Endometrial microvascular endothelial cells (primary cell): ENCODE results near the gene PUM2. TPM values are rescaled to one million over a fixed set of nuclear protein-coding genes. Genes with fewer than 3 reads are reported as not detected.
"Not testable (repeated sequence)": the region's sequence is repeated elsewhere in the genome, so short reads cannot be mapped to it uniquely, and the experiment has no call there.

Experiments used
- in situ Hi-C: cut with HindIII; loops from 2 replicates; pipeline ENCODE4 v1.10.0; 2017; ENCODE audit warnings: low sequenced_read_pairs, low pct_unique_long_range_greater_than_20kb; ENCODE audit errors: inconsistent ontology term
- total RNA-seq: library from RNA; depleted of rRNA; stranded (reverse); fragments of >200 nt; gene quantifications from one replicate; pipeline ENCODE4 v1.2.3, GENCODE V29; 2015; ENCODE audit errors: inconsistent ontology term

The PUM2 gene
- total RNA-seq, 1 donor from 2014 or later, result 27.0 TPM

GRCh38 chr2:20371323-20372025 is 20.8 kb upstream of the PUM2 start:
- in situ Hi-C loops, result no loop called here

GRCh38 chr2:20370191-20370590 is 19.5 kb upstream of the PUM2 start:
- in situ Hi-C loops, result no loop called here

- in situ Hi-C loops, result no loop called here
Observed at GRCh38 chr2:20369366-20369765, 18.7 kb upstream of the PUM2 start.

- in situ Hi-C loops, result no loop called here
Observed at GRCh38 chr2:20368706-20369105, 18.1 kb upstream of the PUM2 start.

- in situ Hi-C loops, result not testable (repeated sequence)
Observed at GRCh38 chr2:20367929-20368328, 17.3 kb upstream of the PUM2 start.

DNA sequence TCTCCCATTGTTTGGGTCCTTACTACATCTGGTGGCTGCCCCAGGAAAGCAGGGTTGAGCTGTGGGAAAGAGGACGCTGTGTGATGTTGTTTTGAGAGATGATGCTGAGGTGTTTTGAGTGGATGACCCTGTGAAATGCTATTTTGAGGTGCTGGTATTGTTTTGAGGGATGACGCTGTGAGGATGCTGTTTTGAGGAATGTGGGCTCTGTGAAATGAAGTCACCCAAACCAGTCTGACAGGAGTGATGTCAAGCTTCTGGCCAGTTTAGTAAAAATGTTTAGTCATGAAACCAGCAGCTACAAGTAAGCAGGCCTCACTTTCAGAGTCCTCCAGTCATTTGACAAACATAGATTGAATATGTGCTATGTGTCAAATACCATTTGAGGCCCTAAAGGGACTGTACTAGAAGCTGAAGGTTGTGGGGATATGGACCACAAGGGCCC is 16.1 kb upstream of the PUM2 start:
- in situ Hi-C loops, result no loop called here

DNA sequence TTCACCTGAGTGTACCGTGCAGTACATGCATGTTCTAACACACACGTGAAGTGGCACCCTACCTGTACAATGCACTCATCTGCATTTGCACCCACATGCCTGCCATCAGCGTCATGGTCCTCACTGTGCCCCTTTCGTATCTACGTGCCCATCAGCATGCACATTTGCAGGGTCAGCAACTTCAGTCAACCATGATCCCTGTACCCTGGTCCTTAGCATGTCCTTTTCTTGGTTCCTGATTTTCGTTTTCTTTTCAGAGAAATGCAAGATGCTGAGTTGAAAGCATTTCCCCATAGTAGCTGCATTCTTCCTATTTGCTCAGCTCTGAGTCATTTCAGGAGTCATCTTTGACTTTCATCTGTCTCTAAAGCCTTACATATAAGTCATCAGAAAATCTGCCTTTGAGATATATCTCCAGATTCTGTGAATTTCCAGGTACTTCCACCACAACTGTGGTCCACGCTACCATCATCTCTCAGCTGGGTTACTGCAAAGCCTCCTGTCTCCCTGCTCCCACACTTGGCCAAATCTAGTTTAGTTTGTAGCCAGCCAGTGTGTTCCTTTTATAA is 14.7 kb upstream of the PUM2 start:
- in situ Hi-C loops, result no loop called here

DNA sequence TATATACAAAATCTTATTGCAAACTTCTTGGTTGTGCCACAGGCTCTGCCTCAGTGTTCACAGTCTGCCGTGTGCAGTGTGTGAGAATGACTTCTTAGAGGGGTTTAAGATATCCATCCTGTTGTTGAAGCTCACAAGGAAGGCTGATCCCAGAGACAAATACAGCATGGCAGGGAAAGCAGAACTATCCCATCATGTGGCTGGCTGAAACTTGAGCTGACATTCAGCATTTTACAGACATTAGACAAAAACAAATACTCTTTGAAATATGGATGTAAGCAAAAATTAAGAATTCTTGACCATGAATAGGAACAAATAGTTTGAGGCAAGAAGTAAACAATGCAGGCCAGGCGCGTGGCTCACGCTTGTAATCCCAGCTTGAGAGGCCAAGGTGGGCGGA is 12.9 kb upstream of the PUM2 start:
- in situ Hi-C loops, result no loop called here

- in situ Hi-C loops, result no loop called here
Observed at GRCh38 chr2:20362701-20363435, 12.2 kb upstream of the PUM2 start.

GRCh38 chr2:20361893-20362292 is 11.2 kb upstream of the PUM2 start:
- in situ Hi-C loops, result no loop called here

DNA sequence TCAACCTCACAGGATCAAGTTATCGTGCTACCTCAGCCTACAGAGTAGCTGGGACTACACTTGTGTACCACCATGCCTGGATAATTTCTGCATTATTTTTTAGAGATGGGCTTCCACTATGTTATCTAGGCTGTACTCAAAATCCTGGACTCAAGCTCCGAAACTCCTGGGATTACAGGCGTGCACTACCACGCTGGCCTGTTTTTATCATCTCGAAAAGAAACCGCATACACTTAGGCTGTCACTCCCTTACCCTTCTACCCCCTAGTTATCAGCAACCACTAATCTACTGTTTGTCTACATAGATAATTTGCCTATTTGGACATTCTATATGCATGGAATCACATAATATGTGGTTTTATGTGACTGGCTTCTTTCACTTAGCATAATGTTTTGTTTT is 8.5 kb upstream of the PUM2 start:
- in situ Hi-C loops, result no loop called here

DNA sequence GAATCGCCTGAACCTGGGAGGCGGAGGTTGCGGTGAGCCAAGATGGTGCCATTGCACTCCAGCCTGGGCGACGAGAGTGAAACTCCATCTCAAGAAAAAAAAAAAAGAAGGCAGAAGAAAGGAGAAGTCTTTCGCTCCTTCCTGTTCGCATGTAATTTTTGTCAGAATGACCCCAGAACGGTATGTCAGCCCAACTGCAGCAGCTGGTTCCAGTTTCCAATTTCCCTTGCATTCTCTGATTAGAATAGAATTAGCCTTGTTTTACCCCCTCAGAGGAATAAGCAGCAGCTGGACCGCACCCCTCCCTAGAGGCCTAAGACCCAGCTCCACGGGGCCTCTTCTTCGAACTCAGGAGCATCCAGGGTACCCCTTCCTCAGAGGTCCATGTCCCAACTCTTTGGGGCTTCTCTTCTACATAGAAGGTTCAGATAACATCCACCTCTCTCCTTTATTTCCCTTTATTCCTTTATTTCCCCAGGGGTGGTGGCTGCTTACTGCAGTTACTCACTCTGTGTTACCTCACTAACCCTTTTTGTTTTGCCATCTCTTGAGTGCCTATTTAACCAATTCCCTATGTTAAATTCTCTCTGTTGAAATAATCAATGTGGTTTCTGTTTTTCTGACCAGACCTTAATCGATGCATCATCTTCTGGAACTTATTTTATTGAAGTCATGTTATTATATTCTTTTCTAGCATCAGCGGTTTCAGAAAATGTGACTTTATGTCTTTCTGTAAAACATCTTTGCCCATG is 7.2 kb upstream of the PUM2 start:
- in situ Hi-C loops, result no loop called here

DNA sequence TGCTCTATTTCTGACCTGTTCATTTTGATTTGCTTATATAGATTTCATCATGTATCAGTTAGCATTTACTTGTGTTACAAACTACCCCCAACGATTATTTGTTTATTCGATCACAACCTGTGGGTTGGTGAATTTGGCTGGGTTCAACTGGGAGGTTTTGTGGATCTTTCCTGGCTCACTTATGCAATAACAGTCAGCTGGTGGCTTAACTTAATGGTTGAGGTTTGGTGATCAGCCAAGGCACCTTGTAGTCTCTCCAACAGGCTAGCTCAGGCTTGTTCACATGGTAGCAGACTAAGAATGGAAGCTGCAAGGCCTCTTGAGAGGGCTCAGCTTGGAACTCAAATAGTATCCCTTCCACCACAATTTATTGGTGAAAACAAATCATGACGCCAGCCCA is 5.4 kb upstream of the PUM2 start:
- in situ Hi-C loops, result no loop called here

DNA sequence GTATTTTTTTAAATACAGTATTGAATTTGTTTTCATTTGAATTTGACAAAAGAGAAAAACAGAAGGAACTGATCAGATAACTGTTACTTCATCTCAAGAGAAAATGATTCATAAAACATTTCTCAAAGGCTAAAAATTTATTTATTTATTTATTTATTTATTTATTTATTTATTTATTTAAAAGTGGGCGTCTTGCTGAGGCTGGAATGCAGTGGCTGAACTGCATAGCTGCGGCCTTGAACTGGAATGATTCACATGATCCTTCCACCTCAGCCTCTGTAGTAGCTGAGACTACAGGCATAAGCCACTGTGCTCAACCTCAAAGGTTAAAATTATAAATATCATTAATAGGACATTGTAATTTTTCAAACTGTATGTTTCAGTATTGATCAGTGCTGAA is 4.5 kb upstream of the PUM2 start:
- in situ Hi-C loops, result no loop called here

GRCh38 chr2:20353241-20353992 is 2.8 kb upstream of the PUM2 start:
- in situ Hi-C loops, result no loop called here

- in situ Hi-C loops, result no loop called here
Observed at GRCh38 chr2:20352581-20353216, 2.1 kb upstream of the PUM2 start.

GRCh38 chr2:20352230-20352578 is 1.6 kb upstream of the PUM2 start:
- in situ Hi-C loops, result no loop called here

DNA sequence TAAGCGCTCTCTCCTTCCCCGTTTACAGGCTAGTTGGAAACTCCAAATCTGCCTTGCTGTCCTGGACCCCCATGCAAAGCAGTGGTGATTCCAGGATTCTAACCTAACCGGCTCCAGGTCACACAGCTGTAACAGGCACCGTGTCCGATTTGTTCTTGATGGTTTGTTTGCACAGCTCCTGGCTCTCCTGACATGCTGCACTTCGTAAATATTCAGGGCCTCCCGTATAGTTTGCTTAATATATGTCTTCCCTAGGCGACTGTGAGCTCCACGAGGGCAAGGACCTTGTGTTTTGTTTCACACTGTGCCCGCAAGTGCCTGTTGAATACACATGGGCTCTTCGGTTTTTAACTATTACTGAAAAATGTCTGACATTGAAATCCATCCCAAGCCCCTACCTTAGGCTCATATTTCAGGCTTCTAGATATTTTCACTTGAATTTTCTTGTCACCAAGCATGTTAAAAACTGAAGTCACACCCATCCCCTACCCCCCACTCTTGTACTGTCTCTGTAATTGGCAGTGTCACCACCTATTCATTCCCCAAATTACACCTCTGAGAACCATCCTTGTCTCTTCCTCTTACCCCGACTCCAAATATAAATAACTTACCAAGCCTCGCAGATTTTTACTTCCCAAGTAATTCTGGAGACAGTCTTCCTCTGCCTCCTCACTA is 1.0 kb upstream of the PUM2 start:
- in situ Hi-C loops, result no loop called here
